CD4-positive, alpha-beta T cell treated with Interleukin-10 for 1 hour (primary cell): ENCODE results near the gene SPECC1.
"Not testable (repeated sequence)": the region's sequence is repeated elsewhere in the genome, so short reads cannot be mapped to it uniquely, and the experiment has no call there.

Source experiments
- DNase-seq: peaks from one replicate; pipeline ENCODE4 v3.0.0-alpha.2; 2020

Gene SPECC1

DNA sequence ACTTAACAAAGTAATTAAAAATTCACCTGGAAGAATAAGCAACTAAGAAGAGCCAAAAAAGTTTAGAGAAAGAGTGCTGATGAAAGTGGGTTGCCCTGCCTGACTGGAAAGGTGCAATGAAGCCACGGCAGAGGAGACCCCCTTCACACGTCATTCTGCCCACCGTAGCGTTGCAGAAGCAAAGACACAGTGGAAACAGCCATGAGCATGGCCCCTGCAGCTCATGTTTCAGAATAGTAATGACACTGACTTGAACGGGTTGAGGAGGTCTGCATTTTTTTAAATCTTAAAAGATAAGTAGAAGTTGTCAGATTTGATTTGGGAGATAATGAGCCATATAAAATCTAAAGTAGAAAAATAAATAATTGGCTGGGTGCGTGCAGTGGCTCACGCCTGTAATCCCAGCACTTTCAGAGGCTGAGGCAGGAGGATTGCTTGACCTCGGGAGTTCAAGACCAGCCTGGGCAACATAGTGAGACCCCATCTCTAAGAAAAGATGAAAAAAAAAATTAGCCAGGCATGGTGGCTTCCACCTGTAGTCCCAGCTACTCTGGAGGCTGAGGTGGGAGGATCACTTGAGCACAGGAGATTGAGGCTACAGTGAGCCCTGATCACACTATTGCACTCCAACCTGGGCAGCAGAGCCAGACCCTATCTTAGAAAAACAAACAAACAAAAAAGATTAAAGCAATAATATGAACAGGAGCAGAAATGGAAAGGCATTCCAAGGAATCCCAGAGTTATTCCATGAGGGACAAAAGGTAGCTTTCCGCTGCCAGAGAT lies 273.6 kb downstream of the SPECC1 start:
- no peak for DNase-seq

DNA sequence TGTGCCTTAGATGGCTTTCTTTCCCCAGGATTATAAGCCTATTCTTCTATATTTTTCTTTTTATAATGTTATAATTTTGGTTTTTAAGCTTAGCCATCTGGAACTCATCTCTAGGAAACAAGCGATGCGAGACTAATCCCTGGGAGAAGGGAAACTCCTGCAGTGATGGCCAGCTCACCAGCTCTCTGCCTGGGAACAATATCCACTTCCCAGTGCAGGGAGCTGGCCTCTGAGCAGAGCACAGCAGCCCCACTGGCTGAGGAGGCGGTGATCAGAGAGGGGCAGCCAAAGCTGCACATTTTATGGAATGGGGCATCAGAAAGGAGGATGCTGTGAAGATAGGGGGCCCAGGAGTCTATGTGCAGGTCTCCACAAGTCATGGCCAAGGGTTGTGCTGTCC lies 274.9 kb downstream of the SPECC1 start:
- DNase-seq: no peak

DNA sequence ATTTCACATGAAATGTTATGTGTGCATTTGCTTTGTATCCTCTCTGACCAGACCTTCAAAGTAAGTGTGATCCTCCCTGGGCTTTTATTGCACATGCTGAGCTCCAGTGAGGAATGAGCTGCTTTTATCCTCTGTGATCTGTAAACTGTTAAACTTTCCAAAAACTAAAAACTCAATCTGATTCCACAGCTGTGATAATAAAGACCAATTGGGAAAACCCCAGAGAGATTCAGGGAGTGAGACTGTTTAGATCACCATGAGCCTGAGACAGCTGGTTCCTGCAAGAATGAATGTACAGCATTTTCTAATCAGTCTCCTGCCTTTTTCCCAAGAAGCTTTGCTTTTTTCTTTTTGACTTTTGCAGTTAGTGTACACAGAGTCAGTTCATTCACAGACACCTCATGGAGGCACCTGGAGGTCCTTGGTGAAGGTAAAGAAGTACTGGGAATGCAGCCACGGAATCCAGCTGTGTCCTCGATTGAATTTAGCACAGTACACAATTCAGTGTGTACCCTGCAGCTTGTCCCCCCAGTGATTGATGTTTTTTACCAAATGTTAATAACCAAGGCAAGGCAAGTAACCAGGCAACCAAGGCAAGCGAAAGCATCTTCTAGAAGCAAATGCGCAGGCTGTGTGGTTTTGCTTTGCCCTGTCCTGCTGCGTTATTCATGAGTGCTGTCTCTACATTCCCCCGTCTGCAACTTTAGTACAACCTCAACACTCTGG lies 275.6 kb downstream of the SPECC1 start:
- DNase-seq: no peak

DNA sequence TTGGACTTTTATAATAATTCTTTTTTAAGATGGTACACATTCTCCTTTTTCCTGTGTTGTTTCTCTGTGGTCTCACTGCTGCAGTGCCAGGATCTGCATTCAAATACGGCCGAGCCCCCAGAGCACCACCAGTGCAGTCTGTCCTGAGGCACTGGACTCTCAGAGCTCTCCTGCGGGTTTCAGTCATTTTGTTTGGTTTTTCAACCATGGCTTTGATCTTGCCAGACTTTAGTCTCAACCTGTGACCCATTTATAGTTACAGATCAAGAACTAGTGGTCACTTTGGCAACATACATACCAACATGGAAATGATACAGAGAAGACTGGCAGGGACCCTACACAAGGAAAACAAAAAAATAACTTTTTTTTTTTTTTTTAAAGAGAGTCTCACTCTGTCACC lies 280.8 kb downstream of the SPECC1 start:
- no peak for DNase-seq

DNA sequence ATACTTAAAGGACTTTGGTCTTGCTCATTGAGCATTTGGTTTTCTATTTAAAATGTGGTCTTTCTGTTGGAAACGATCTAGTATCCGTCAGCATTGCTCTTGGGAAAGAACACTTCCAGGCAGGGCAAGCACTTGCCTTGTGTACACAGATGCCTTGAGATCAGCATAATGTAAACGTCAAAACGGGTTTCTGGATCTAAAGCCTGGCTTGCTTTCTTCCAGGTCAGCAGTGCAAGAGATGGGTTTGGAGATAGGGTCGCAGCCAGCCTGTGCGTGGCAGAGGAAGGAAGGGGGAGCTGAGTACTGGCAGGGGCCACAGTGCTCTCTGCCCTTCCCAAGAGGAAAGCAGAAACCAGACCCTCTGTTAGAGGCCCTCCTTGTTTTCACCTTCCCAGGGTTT lies 282.7 kb downstream of the SPECC1 start:
- DNase-seq: no peak

DNA sequence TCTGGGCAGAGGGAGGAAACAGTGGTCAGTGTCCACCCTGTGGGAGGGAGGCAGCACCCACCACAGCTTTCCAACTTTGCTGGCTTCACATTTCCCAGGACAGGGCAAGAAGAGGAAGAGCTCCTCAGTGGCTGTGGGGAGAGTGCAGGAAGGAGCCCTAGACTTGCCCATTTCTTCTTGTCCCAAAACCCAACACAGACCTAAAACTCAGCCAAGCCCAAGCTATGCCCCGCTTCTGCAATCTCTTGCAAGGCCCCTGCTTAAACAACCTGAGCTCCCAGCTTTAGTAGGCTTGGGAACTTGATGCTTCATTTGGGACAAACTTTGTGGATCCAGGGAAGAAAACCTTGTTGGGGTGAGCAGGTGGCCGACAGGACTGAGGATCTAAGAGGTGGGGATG lies 284.3 kb downstream of the SPECC1 start:
- DNase-seq: no peak

DNA sequence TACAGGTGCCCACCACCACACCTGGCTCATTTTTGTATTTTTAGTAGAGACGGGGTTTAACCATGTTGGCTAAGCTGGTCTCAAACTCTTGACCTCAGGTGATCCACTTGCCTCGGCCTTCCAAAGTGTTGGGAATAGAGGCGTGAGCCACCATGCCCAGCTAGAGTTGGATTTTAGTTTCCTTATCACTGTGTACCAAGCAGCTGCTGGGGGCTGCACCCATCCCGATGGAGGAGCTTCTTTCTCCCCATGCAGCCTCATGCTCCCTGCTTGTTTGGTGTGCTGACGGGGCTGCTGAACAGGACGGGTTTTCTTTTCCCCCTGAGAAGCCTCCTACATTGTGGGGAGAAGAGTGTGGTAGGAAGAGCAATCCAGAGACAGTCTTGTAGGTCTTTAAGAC lies 285.0 kb downstream of the SPECC1 start:
- DNase-seq: no peak

DNA sequence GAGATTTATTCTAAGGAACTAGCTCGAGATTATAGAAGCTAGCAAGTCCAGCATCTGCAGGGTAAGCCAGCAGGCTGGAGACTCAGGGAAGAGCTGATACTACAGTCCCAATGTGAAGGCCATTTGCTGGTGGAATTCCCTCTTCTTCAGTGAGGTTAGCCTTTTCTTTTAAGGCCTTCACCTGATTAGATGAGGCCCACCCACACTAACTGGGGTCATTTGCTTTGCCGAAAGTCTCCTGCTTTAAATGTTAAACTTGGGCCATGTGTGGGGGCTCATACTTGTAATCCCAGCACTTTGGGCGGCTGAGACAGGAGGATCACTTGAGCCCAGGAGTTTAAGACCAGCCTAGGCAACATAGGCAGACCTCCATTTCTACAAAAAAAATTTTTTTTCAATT lies 289.9 kb downstream of the SPECC1 start:
- DNase-seq: no peak

DNA sequence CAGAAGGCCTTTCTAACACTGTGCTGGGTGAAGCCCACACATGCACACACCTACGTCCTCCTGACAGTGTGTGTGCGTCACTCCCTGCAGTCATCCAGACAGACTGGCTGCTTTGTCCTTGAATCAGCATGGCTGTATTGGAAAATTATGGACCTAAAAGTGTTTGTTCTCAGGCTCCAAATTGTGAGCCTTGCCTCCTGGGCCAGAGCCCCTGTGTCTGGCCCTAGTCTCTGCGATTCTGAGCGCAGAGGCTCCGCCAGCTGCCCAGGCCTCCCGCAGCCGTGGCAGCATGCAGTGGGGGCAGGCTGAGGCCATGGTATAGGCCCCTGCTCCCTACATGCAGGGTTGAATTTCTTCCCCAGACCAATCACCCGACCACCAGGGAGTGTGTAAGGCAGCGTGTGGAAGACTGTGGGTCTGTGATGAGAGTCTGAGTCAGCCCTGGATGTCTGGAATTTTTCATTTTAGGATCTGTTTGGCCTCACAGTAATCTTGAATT lies 291.3 kb downstream of the SPECC1 start:
- DNase-seq: no peak

DNA sequence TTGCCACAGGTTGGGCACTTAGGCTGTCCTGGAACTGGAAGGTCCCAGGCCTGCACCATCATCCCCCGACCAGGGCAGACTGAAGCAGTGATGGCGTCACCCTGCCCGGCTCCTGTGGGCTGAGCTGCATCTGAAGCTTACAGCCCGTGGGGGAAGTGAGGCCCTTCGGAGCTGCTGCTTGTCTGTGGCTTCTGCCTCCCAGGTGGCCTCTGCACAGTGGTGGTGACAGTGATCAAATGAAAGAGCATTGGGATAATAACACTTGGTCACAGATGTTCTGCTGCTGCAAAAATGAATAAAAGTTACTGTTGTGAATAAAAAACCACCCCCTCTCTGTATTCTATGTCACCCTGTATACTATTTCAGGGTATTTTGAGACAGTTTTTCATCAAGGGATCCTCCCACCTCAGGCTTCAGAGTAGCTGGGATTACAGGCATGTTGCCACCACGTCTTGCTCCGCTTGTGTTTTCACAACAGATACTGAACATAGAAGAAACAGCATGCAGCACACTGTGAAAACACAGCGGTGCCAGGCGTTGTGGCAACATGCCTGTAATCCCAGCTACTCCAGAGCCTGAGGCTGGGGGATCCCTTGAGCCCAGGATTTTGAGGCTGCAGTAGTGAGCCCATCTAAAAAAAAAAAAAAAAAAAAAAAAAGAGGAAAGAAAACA lies 293.2 kb downstream of the SPECC1 start:
- no peak for DNase-seq

DNA sequence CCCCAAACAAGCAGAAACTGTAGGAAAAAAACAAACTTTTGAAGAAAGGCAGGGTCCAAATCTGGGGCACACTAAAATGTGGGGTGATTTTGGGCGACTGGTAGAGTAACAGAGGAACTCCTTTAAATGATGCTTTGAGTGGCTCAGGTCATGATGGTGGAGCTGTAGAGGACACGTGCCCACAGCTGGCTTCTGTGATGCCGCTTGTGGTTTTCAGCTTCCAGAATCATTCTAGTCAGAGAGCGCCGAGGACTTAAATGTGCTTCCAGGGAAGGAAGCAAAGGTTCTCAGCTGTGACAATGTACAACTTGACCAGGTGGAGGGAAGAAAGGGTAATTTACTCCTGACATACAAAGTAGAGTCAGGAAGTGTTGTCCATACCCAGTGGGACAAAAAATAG lies 295.8 kb downstream of the SPECC1 start:
- no peak for DNase-seq

DNA sequence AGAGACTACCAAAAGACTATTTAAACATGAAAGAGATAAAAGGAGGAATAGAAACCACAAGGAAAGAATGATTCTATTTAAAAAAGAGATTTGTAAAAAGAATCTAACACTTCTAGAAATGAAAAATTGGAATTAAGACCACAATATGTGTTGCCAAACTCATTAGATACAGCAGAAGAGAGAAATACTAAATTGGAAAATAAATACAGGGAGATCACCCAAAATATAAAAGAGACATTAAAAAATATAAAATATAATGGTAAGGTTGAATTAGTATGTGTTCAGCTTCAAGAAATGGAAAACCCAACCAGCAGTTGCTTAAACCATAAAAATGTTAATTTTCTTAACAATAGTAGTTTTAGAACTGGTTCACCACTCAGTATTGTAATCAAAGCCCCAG lies 297.8 kb downstream of the SPECC1 start:
- no peak for DNase-seq

DNA sequence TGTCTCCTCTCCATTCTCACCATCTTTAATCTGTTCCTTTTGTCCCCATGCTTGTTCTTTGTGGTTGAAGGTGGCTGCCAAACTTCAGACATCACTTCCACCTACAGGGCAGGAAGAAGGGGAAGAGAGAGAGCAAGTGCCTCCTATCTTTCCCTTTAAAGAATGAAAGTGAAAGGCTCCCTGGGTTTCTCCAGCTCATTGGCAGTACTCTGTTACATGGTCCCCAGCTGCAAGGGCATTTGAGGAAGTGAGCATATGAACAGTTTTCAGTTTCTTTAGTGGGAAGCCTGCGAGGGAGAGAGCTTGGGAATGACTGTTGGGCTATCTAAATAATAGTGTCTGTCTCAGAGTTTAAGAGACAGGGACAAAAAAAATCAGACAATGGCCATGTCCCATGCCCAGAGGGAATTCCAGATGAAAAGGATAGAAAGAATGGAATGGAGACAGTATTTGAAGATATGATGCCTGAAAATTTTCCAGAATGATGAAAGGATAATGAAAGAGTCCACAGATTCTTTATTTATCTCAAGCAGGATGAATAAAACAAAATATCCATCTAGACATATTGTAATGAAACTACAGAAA lies 298.3 kb downstream of the SPECC1 start:
- no peak for DNase-seq

DNA sequence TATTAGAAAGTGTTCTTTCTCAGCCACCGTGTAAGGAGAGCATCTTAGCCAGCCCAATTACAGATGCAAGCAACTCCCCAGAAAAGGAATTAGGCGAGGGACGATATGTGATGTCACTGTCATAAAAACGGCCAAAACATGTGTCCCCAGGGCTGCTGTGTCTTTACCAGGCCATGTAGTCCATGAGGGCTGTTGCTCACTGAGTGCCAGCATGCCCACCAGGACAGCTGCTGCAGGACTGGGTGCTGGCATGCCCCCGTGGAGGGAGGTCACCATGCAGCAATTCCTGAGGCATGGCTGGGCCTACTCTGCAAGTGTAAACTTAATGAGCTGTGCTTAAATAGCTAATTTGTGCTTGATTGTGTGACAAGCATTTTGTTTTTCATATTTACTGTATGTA lies 301.3 kb downstream of the SPECC1 start:
- no peak for DNase-seq

DNA sequence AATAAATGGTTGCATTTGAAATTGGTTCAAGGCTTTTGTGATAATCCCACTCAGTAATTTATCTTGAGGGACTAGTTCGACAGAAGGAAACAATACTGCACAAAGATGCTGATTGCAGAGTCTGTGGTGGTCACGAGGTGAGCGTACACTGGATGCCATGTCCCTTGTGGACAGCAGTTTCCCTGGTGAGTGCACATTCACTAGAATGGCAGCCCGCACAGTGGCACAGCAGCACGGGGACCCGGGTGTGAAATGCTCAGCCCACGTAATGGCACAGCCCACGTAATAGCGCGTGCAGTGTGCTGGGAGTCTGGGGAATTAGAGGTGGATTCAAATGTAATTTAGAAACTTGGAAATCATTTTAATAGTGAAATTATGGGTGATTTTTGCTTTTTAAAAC lies 304.1 kb downstream of the SPECC1 start:
- no peak for DNase-seq

DNA sequence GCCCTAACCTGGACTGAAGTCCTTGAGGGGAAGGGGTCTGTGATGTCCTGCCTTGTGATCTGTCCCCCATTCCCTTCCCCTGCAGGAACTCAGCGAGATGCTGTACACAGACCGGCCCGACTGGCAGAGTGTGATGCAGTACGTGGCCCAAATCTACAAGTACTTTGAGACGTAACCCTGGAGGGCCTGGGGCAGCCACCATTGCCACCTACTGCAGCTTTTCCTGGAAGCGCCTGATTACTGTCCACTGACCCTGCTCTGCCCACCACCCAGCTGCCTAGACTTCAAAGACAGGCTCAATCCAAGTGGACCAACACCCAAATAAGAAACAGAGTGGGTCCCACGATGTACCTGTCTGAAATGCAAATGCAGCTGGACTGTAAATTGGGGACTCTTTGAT lies 304.7 kb downstream of the SPECC1 start:
- DNase-seq: no peak

DNA sequence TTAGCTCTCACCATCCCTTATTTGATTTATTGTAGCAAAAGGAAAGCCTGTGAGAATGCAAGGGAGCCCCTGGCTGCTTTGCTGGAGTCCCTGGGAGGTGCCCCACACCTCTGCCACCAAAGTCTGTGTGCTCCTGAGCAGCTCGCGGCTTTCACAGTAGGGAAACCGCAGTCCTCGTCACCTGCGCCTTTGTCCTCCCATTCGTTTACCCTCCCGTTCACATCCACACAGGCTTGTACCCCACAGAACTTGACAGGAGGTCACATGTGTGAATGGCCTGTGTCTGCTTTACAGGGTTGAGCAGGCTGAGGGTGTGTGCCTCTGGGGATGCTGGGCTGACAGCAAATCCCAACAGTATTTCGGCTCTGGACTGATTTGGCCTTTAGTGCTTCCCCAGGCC lies 305.7 kb downstream of the SPECC1 start:
- no peak for DNase-seq

DNA sequence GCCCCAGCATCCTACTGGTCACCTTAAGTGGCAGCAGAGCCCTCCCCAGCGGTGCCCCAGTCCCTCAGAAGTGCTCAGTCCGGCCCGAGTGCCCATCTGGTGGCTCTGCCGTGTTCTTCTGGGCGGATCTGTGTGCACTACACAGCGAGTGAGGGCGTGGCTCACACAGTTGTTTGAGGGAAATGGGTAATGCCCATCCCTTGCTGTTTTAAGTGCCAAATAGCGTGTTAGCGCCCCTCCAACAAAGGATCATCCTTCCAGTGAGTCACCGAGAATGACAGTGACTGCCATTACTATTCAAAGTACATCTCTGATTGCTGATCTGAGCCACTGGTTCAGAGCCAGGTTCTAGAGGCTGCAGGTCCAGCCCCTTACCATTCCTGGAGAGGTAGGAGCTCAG lies 306.2 kb downstream of the SPECC1 start:
- DNase-seq: no peak

DNA sequence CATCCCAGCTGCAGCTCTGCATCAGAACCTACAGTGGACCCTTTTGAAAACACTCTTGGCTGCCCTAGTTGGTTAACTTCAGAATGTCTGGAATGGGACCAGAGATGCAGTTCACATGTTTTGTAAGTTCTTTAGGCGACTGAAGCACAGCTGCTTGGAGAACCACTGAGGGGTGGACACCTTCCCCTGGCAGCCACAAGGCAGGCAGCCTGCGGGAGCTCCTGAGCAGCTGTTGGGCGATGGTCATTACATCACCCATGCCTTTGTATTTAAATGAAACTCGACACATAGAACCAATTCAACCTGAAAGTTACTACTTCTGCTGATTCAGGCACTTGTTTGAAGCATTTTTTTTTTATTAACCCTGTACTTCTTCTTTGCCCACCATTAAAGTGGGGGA lies 306.7 kb downstream of the SPECC1 start:
- DNase-seq: no peak

DNA sequence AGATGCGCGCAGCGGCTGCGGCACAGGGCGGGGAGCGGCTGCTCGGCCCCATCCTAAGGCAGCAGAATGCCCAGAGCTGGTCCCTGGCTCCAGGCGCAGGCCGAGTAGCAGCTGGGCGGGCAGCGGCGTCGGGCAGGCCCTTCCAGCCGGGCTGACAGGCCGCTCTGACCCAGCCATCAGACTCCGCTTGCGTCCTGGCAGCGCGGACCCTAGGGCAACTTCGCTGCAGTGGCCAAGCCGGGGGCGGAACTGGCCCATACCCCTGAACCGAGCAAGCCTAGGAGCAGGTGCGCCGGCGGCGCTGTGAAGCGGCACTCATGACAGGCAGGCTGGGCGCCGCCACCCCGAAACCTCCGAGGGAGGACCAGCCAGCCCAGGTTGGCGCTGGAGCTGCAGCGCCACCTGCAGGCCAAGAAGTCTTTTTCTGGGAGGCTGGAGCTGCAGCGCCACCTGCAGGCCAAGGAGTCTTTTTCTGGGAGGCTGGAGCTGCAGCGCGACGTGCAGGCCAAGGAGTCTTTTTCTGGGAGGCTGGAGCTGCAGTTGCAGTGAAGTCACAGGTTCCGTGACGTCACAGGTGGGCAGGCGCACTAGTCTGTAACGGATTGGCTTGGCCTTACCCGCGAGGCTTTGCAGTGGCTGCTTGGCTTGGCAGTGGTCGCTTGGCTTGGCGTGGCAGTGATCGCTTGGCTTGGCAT lies 311.5 kb downstream of the SPECC1 start:
- peak; percentile 84 for DNase-seq

DNA sequence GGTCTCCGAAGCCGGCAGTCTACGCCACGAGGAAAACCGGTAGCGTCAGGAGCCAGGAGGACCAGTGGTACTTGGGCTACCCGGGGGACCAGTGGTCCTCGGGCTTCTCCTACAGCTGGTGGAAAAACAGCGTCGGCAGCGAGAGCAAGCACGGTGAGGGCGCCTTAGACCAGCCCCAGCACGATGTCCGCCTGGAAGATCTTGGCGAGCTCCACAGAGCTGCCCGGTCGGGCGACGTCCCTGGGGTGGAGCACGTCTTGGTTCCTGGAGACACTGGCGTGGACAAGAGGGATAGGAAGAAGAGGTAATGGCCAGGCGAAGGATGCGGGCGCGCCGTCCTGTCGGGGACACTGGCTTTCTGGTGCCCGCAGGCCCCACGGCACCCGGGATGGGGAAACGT lies 312.2 kb downstream of the SPECC1 start:
- not testable (repeated sequence) for DNase-seq

DNA sequence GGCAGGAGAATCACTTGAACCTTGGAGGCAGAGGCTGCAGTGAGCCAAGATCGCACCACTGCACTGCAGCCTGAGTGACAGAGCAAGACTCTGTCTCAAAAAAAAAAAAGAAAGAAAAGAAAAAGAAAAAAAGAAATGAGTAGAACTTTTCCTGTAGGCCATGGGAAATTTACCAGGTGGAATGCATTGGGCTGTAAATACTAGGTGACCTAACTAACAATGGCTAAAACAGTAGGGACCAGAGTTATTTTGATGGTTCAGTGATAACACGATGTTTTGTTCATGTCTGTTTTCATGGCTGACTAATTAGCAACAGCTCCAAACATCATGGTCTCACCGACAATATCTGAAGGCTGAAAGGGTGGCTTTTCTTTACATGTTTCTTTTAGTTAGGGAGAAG lies 318.6 kb downstream of the SPECC1 start:
- DNase-seq: not testable (repeated sequence)

DNA sequence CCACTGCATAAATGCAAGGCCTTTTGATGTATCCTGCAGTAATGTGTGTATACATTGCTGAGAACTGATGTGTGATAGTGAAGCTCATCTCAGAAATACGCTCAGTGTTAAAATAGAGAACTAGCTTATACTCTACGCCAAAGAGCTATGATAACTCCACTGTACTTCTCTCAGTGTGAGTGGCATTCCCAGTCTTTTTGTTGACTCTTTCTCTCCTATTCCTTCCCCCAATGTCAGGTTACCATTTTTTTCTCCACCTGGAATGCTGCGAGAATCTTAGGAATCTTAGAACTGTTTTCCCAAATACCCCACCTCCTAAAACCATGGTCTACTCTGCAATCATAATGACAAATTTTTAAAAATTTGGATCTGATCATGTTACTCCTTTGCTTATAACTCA lies 342.2 kb downstream of the SPECC1 start:
- DNase-seq: not testable (repeated sequence)
